Adrenal gland (tissue), 5 donors: Measurements from ENCODE around the gene KCTD5.

Source experiments
- POLR2A ChIP-seq, 2 donors: fragments of 450-650 bp; IDR thresholded peaks; one replicate each; pipeline ENCODE4 v1.6.1; 2017; ENCODE audit warnings: antibody characterized with exemption in 2 of 2, mild to moderate bottlenecking in 2 of 2, moderate library complexity in 1 of 2
- TF ChIP-seq, protein P1 (sequence below), 6 experiments: fragments of 450-650 bp in 4 of 6; fragments of 200-600 bp in 2 of 6; sonication (generic) in 1 of 6; IDR thresholded peaks; 1 replicate in 5 of 6; 2 replicates in 1 of 6; pipeline versions ENCODE4 v1.5.1 to v1.8.0; 2016 to 2021; ENCODE audit warnings: antibody characterized with exemption in 6 of 6, mild to moderate bottlenecking in 2 of 6, moderate library complexity in 1 of 6
- donor health status: DM: no; HTN: no; CAD: no.

- TF ChIP-seq, protein P1, sequence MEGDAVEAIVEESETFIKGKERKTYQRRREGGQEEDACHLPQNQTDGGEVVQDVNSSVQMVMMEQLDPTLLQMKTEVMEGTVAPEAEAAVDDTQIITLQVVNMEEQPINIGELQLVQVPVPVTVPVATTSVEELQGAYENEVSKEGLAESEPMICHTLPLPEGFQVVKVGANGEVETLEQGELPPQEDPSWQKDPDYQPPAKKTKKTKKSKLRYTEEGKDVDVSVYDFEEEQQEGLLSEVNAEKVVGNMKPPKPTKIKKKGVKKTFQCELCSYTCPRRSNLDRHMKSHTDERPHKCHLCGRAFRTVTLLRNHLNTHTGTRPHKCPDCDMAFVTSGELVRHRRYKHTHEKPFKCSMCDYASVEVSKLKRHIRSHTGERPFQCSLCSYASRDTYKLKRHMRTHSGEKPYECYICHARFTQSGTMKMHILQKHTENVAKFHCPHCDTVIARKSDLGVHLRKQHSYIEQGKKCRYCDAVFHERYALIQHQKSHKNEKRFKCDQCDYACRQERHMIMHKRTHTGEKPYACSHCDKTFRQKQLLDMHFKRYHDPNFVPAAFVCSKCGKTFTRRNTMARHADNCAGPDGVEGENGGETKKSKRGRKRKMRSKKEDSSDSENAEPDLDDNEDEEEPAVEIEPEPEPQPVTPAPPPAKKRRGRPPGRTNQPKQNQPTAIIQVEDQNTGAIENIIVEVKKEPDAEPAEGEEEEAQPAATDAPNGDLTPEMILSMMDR (IDR thresholded peaks at IDR 0.05) = no peak
- TF ChIP-seq POLR2A (IDR thresholded peaks at IDR 0.05) = no peak
Measured at GRCh38 chr16:2738615-2739014, 56.3 kb downstream of the KCTD5 start.
